ENCODE data around the gene EGF. TPM values are rescaled to one million over a fixed set of nuclear protein-coding genes. Genes with fewer than 3 reads are reported as not detected.

Gene EGF
- 0.24 and 0.57 TPM in 2 replicates for total RNA-seq (2014; rRNA removed; shearing (Covaris generic))

DNA sequence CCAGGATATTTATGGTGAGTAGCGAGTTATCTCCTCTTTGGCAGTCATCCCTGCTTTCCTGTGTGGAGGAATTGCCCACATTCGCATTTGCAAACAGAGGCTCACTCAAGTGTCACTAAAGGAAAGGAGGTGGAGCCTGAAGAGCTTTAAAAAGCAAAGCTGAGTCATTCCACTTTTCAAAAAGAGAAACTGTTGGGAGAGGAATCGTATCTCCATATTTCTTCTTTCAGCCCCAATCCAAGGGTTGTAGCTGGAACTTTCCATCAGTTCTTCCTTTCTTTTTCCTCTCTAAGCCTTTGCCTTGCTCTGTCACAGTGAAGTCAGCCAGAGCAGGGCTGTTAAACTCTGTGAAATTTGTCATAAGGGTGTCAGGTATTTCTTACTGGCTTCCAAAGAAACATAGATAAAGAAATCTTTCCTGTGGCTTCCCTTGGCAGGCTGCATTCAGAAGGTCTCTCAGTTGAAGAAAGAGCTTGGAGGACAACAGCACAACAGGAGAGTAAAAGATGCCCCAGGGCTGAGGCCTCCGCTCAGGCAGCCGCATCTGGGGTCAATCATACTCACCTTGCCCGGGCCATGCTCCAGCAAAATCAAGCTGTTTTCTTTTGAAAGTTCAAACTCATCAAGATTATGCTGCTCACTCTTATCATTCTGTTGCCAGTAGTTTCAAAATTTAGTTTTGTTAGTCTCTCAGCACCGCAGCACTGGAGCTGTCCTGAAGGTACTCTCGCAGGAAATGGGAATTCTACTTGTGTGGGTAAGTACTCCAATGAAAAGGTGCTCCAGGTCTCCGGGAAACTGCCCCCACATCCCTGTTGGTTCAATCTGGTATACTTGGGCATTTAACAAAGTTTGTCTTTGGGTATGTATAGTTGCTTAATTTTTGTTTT is at the start of gene EGF:
Gene EGF (plus strand): TSS at position 178 of the 890 bp plus-strand sequence. CDS start 453 bp downstream, at position 631.

Small RNAs within 50 kb of the gene (small RNA-seq; reads per million reads assigned to genes)
- not detected for gene RNU6-35P

Other genes starting within 250 kb of the EGF start
- gene CASP6, start 209.4 kb upstream of the EGF start, total RNA-seq (2014; rRNA removed; shearing (Covaris generic)), result 6.3 and 13.9 TPM in 2 replicates
- 7.2 and 9.9 TPM in 2 replicates for gene PLA2G12A, start 182.8 kb upstream of the EGF start, total RNA-seq (2014; rRNA removed; shearing (Covaris generic))
- gene CFI, start 110.9 kb upstream of the EGF start, total RNA-seq (2014; rRNA removed; shearing (Covaris generic)), result 9.8 and 11.4 TPM in 2 replicates
- 26.4 and 30.1 TPM in 2 replicates for gene GAR1, start 97.1 kb upstream of the EGF start, total RNA-seq (2014; rRNA removed; shearing (Covaris generic))
- not detected in 2 replicates for gene RRH, start 84.9 kb upstream of the EGF start, total RNA-seq (2014; rRNA removed; shearing (Covaris generic))
- gene LRIT3, start 64.8 kb upstream of the EGF start, total RNA-seq (2014; rRNA removed; shearing (Covaris generic)), result 0.13 TPM in 1 of 2 replicates, not detected in the other

All from A375 (cell line).